NB4 (cell line): Measurements from ENCODE around the gene MEAF6.
A peak's percentile ranks its signal among the peaks of the same experiment; 100 is the strongest.

Experiments
- DNase-seq: peaks from one replicate; pipeline ENCODE4 v3.0.0; 2010; ENCODE audit warnings: low read depth
- H3K4me3 ChIP-seq: one replicate; pipeline ENCODE4 v1.5.1; 2011; ENCODE audit warnings: mild to moderate bottlenecking, low read depth, low read length, moderate library complexity
- MAX ChIP-seq: IDR thresholded peaks from 2 replicates; pipeline ENCODE4 v1.6.1; 2011; ENCODE audit warnings: low read depth, low read length
- MYC ChIP-seq: IDR thresholded peaks from 2 replicates; pipeline ENCODE4 v1.6.1; 2011; ENCODE audit warnings: low read depth, low read length
- POLR2A ChIP-seq: IDR thresholded peaks from 2 replicates; pipeline ENCODE4 v1.6.1; 2011; ENCODE audit warnings: mild to moderate bottlenecking; ENCODE audit not compliant: insufficient read length; ENCODE audit errors: extremely low read depth
- TF ChIP-seq, protein P1 (sequence below): IDR thresholded peaks from one replicate; pipeline ENCODE4 v1.5.1; 2012; ENCODE audit warnings: low read depth, low read length

The MEAF6 gene

GRCh38 chr1:37486680-37487618 is 27.6 kb downstream of the MEAF6 start:
- no peak for TF ChIP-seq POLR2A
- 0 out of 2 replicates have a peak, but pooled peaks have one; percentile 44 for TF ChIP-seq MAX
- TF ChIP-seq, protein P1, sequence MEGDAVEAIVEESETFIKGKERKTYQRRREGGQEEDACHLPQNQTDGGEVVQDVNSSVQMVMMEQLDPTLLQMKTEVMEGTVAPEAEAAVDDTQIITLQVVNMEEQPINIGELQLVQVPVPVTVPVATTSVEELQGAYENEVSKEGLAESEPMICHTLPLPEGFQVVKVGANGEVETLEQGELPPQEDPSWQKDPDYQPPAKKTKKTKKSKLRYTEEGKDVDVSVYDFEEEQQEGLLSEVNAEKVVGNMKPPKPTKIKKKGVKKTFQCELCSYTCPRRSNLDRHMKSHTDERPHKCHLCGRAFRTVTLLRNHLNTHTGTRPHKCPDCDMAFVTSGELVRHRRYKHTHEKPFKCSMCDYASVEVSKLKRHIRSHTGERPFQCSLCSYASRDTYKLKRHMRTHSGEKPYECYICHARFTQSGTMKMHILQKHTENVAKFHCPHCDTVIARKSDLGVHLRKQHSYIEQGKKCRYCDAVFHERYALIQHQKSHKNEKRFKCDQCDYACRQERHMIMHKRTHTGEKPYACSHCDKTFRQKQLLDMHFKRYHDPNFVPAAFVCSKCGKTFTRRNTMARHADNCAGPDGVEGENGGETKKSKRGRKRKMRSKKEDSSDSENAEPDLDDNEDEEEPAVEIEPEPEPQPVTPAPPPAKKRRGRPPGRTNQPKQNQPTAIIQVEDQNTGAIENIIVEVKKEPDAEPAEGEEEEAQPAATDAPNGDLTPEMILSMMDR: peak; percentile 95
- TF ChIP-seq MYC: peak; percentile 55
- H3K4me3 ChIP-seq: no peak overlapping the region
- peak; percentile 89 for DNase-seq

DNA sequence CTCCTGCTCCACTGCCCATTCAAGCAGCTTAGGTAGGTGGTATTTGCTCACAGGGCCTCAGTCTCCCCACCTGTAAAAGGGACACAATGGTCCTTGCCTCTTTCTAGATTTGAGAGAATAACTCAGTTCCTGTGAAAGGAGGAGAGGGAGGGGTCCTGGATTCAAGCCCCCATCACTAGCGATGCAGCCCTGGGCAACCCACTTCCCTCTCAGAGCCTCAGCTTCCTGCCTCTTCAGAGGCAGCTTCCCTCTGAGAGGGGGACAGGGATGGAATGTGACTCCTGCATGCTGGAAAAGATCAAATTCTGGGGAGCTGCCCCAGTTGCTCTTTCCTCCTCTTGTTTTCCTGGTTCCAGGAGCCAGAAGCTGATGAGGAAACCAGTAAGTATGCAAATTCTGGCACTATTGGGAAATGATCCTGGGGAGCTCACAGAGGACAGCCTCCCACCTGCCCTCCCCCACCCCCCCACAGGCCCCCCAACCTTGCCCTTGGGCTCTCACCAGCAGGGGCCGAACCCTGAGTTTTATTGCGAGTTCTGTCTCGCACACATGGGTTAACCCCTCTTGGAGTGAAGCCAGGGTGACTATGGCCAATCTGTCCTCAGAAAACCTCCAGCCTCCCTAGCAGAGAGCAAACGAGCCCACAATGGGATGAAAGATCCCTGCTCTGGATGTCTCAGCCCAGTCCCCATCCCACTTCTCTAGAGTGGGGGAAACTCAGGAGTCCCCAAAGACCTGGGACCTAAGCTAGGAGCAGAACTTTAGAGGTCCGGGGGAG is 28.5 kb downstream of the MEAF6 start:
- TF ChIP-seq MAX (no peak), MYC (no peak), POLR2A (no peak)
- TF ChIP-seq, protein P1: no peak
- DNase-seq: peak; percentile 60
- H3K4me3 ChIP-seq: no peak overlapping the region

DNA sequence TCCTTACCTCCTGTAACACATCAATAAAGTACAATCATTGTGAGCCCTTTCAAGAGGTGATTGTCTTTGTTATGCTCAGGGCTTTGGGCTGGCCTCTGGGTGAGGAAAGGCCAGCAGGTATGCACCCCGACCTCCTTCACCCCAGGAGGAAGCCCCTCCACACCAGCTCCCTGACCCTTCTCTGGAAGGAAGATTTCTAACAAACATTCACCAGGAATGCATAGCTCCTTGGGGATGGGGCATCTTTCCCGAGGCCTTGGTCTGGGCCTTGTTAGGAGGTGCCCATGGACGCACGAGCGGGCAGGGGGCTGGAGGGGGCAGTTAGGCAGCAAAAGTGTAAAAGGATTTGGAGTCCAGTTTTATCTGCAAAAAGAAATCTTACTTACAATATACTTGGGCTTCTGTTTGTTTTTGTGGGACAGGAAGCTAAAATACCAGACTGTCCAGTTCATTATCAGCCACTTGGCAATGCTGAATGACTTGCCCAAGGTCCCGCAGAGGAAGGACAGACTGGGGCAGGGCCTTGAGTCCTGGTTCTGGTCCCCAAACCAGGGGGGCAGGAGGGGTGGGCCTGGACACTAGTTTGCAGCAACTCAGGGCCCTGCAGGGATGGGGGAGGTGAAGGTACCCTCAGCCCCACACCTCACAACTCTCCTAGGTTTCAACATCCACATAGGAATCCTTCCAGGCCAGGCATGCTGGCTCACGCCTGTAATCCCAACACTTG is 30.1 kb downstream of the MEAF6 start:
- TF ChIP-seq, protein P1: no peak
- TF ChIP-seq MYC: no peak
- no peak for DNase-seq

GRCh38 chr1:37483785-37484184 is 30.8 kb downstream of the MEAF6 start:
- TF ChIP-seq MAX: no peak
- no peak for DNase-seq
- no peak overlapping the region for H3K4me3 ChIP-seq

More for the DNA sequence above, 30.1 kb downstream of the MEAF6 start:
- H3K4me3 ChIP-seq: no peak overlapping the region

DNA sequence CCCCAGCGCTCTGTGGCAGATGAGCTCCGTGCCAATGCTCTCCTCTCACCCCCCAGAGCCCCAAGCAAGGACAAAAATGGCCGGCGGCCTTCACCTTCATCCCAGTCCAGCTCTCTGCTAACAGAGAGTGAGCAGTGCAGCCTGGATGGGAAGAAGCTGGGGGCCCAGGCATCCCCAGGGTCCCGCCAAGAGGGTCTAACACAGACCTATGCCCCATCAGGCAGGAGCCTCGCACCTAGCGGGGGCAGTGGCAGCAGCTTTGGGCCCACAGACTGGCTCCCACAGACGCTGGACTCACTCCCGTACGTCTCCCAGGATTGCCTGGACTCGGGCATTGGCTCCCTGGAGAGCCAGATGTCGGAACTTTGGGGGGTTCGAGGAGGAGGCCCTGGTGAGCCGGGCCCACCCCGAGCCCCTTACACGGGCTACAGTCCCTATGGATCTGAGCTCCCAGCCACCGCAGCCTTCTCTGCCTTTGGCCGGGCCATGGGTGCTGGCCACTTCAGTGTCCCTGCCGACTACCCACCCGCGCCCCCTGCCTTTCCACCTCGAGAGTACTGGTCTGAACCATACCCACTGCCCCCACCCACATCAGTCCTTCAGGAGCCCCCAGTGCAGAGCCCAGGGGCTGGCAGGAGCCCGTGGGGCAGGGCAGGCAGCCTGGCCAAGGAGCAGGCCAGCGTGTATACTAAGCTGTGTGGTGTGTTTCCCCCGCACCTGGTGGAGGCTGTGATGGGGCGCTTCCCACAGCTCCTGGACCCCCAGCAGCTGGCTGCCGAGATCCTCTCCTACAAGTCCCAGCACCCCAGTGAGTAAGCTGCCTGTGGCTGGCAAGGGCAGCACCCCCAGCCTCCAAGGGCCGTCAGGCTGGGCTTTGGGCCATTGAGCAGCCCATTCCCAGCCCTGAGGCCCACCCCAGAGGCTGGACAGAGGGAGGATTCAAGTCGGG is 31.5 kb downstream of the MEAF6 start:
- H3K4me3 ChIP-seq: no peak overlapping the region
- DNase-seq: no peak
- TF ChIP-seq MYC: no peak
- TF ChIP-seq, protein P1: no peak
- TF ChIP-seq POLR2A: no peak
- no peak for TF ChIP-seq MAX
